KG1 (cell line): ENCODE data around the gene AGAP6.
"Not testable (repeated sequence)": the region's sequence is repeated elsewhere in the genome, so short reads cannot be mapped to it uniquely, and the experiment has no call there.

Source experiments
- DNase-seq: peaks from one replicate; lab custom pipeline; 2025; lab: John Stamatoyannopoulos, UW

The AGAP6 gene

DNA sequence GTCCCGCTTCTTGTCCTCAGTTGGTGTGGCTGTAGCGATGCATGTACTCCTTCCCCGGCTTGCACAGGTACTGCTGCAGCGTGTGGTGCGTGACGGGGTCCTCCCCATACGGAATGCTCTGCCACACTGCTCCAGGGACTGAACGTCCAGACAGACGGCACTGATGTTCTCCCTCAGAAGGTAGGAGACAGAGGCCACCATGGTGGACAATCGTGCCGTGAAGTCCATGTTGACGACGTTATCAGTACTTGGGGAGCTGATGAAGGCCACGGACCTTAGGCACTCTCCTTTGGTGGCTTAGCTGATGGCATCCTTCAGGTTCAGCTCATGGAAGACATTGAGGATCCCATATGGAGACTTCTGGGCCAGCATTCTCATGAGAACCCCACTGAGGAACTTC, 37.4 kb downstream of the AGAP6 start:
- no peak for DNase-seq

DNA sequence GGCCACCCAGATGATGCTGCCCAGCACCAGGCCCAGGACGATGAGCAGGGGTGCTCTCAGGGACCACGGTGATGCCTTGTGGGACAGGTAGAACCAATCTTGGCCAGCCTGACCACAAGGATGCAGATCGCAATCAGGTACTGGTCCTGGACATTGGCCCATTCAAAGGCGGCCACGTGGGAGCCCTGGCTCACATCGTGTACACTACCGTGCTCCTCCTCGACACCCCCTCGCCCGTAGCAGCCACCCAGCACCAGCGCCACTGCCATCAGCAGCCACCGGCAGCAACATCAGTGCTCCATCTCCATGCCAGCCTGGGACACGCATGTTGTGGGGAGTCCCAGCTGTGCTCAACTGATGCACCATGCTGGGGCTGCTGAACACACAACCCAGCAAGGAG, 39.0 kb downstream of the AGAP6 start:
- DNase-seq: no peak

DNA sequence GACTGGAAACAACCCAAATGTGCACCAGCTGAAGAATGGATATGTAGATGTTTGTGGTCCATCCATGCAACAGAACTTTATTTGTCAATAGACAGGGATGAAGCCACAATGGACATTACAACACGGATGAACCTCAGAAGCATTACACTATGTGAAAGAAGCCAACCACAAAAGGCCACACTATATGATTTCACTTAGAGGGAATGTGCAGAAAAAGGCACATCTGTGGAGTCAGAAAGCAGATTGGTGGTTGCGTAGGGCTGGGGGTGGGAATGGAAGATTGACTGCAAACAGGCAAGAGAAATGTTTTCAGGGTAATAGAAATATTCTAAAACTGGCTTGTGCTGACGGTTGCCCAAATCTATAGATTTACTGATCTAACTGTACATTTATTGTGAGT, 45.3 kb downstream of the AGAP6 start:
- DNase-seq: no peak

DNA sequence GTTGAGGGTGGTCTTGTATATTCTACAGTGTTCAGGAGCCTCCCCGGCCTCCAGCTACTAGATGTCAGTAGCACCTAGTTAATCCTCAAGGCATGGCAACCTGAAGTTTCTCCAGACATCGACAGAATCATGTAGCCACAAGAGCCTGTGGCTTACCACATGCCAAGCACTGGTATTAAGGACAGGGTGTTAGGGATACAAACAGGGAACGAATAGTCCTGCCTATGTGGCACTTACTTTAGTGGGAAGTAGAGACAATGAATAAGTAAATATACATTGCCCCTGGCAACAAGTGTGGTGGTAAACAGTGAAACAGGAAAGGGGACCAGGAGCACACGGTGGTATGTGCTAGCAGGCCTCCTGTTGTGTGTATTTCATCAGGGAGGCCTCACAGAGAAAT, 47.1 kb downstream of the AGAP6 start:
- DNase-seq: not testable (repeated sequence)

DNA sequence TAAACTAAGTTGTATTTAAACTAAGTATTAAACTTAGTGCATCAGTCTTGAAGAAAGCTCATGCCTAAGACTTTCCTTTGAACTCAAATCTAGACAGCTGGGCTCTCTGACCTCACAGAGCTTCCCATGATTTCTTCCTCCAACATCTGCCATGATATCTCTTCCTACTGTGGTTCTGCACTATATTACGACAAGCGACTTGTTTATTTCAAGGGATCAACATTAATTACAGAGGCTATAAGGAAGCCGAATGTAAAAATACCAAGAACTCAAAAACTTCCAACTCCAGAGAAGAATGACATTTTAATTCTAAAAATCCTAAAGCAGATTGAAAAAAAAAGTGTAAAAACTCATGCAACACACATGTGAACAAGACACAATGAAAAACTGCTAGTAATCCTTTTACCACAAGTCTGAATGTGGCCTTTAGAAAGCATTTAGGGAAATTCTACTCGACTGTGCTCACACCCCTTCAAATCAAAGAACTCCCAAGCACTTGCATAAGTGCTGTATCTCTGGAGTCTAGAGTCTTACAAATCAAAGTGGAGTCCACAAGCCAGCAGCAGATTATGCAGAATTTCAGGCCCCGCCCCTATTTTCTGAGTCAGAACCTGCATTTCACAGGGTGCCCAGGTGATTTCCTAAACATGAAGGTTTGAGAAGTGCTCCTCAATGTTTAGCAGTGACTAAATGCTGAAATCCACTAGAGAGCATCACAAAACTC, 56.9 kb downstream of the AGAP6 start:
- DNase-seq: no peak

DNA sequence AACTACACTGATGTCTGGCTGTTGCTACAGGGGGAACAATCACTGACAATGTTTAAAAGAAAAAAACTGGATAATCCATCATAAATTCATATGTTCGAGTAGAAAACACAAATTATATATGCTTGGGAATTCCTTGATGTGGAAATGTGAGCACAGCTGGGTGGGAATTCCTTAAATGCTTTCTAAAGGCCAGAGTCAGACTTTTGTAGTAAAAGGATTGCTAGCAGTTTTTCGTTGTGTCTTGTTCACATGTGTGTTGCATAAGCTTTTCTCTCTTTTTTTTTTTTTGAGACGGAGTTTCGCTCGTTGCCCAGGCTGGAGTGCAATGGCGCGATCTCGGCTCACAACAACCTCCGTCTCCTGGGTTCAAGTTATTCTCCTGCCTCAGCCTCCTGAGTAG, 58.3 kb downstream of the AGAP6 start:
- not testable (repeated sequence) for DNase-seq

DNA sequence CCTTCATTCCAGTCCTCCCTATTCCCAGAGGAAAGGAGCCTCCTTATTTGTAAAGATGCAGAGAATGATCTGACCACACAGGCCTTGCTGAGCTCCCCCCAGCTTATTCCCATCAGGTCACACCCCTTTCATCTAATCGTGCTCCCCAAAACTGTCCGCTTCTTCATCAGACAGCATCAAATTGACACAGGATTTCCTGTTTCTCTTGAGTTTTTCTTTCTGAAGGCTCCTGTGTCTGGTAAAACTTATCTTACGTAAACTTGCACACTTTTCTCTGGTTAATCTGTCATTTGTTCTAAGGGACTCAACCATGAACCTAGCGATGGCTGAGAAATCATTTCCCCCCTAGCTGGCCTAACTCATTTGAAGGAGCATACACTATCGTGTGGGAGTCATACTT, 59.4 kb downstream of the AGAP6 start:
- not testable (repeated sequence) for DNase-seq

DNA sequence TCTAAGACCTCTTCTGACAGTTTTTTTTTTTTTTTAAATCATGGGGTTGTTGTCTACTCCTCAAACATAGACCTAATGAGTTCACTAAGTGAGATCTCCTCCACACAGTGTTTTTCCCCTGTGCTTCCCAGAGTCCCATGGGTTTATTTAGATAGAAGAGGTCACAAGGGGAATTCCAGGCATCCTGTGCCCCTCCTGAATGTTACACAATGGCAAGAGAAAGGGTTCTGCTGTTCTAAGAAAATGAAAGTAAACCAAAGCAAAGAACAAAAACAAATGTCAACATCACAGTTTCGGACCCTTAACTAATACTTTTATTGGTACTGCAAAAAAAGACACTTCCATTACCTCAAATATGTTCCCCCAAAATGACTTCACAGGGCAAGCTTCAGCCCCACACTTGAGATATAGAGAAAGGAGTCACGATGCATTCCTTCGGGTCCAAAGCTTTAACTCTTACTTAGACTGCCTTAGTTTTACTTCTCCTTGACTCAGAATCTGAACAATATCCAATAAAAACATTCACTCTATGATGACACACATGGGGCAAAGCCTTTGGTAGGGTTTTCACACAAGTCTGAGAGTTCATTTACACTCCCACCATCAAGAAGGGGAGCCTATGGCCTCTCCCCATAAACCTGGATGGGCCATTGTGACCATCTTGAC, 63.9 kb downstream of the AGAP6 start:
- DNase-seq: not testable (repeated sequence)

DNA sequence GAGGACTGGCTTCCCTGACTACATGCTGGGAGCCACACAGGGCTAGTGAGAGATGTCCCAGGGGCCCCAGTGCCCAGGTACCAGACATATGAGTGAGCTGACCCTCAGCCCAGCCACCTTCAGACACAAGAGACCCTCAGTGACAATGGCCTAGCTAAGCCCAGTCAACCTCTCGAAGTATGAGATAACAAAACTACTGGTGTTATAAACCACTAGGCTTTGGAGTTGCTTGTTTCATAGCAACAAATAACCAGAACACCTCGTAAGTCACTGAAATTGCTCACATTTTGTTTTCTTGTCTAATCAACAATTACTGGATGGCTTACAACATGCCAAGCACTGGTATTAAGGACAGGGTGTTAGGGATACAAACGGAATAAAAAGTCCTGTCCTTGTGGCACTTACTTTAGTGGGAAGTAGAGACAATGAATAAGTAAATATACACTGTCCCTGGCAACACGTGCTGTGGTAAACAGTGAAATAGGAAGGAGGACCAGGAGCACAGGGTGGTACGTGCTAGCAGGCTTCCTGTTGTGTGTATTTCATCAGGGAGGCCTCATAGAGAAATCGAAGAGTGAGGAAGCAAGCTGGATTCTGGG, 64.7 kb downstream of the AGAP6 start:
- DNase-seq: not testable (repeated sequence)

DNA sequence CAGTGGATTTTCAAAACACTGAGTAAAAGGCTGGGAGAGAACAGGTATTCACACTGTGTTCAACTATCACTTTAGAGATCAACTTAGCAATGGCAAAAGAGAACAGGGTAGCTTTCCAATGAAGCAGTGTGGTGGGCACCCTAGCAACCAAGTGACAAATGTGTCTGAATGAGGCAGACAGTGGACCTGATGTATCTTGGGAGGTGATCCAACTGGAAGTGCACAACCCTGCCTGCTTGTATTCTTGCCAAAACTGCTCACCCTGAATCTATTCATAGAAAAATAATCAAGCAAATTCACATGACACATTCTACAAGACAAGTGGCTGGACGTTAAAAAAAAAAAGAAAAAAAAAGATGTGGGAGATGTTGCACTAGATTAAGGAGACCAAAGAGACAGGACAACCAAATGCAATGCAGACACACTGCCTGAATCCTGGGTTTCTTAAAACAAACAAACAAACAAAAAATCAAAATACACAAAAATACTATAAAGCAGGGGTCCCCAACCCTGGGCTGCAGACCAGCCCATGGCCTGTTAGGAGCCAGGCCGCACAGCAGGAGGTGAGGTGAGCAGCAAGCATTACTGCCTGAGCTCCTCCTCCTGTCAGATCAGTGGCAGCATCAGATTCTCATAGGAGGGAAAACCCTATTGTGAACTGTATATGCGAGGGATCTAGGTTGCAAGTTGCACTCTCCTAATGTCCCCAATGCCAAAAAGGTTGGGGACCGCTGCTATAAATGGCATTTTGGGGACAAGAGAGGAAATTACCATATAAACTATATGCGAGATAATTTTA, 67.5 kb downstream of the AGAP6 start:
- DNase-seq: not testable (repeated sequence)

DNA sequence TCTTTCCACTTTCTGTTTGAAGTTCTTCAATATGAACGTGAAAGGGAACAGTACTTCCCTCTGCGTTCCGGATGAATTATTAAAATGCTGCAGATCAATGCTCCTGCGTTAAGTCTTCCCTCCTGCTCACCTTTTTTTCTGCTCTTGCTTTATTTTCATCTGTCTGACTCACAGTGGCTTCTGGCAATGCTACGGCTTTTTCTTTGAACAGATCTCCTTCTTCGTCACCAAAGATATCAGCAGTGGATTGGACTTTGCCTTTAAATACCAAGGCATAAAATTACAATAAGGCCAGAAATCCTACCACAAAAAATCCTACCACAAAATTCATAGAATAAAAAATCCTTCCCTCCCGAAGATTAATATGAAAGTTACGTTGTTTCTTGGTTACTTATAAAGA, 68.4 kb downstream of the AGAP6 start:
- DNase-seq: not testable (repeated sequence)

DNA sequence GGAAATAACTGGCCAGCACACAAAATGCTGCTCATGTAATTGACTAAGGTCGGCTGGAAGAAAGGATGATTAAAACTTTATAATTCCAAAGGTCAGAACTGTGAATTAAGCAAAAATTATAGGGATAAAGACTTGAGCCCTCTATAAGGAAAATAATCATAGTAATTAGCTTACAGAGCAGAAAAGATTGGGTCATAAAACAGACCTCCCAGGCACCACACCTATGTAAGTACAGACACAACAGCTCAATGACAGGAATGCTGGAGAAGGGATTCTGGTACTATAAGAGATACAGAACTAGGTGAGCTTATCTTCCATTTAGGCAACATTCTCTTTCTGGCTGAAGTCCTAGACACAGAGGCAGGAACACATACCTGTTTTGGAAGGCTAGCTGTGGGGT, 70.5 kb downstream of the AGAP6 start:
- DNase-seq: not testable (repeated sequence)

DNA sequence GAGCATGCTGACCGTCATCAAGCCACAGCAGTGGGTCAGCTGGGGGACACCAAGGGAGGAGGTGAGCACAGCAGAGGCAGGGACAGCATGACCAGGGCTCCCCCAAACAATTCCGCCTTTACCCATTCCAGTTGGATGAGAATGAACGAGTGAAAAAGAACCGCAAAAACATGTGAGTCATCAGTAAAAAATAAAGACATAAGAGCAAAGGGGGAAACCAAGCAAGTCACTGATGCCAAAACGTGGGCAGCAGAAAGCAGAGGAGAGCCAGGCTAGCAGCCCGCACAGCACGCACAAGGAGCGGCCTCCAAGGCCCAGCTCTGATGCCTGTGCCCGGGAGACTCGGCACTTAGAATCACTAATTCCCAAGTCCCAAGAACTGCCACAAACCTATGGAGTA, 71.7 kb downstream of the AGAP6 start:
- not testable (repeated sequence) for DNase-seq
